GM19463 (cell line): ENCODE data around the gene EXOSC1.
A peak's percentile ranks its signal among the peaks of the same experiment; 100 is the strongest.
"Not testable (repeated sequence)": the region's sequence is repeated elsewhere in the genome, so short reads cannot be mapped to it uniquely, and the experiment has no call there.

Source experiments
- ATAC-seq: cut with Tn5 transposase; IDR thresholded peaks from one replicate; pipeline ENCODE4 v1.9.1; 2021; ENCODE audit warnings: mild to moderate bottlenecking, moderate library complexity; ENCODE audit not compliant: unreplicated experiment

Gene EXOSC1

GRCh38 chr10:97445722-97446639, at the start of gene EXOSC1, which contains the start of gene ZDHHC16:
Gene EXOSC1 (minus strand): TSS chr10:97446006. CDS start chr10:97445985, 21 bp downstream.
Gene ZDHHC16 (plus strand): TSS chr10:97446175. CDS start chr10:97451676, 5,501 bp downstream.
- ATAC-seq: peak; percentile 98

- no peak for ATAC-seq
These were observed 49.2 kb upstream of the EXOSC1 start for GRCh38 chr10:97494863-97495506.

- ATAC-seq: no peak
These were observed 48.3 kb upstream of the EXOSC1 start for GRCh38 chr10:97494151-97494550.

GRCh38 chr10:97490592-97490991, 44.8 kb upstream of the EXOSC1 start:
- no peak for ATAC-seq

GRCh38 chr10:97485647-97486281, 40.0 kb upstream of the EXOSC1 start:
- ATAC-seq: no peak

GRCh38 chr10:97483921-97484320, 38.1 kb upstream of the EXOSC1 start:
- ATAC-seq: no peak

- ATAC-seq: no peak
These were observed 37.7 kb upstream of the EXOSC1 start for GRCh38 chr10:97483506-97483905.

- no peak for ATAC-seq
These were observed 36.6 kb upstream of the EXOSC1 start for GRCh38 chr10:97482381-97482780.

GRCh38 chr10:97481071-97481470, 35.3 kb upstream of the EXOSC1 start:
- no peak for ATAC-seq

- ATAC-seq: no peak
These were observed 34.1 kb upstream of the EXOSC1 start for GRCh38 chr10:97479939-97480338.

GRCh38 chr10:97479410-97479809, 33.6 kb upstream of the EXOSC1 start:
- ATAC-seq: not testable (repeated sequence)

- no peak for ATAC-seq
These were observed 30.3 kb upstream of the EXOSC1 start for GRCh38 chr10:97475936-97476594.

GRCh38 chr10:97474918-97475317, 29.1 kb upstream of the EXOSC1 start:
- ATAC-seq: no peak

GRCh38 chr10:97468781-97469180, 23.0 kb upstream of the EXOSC1 start:
- not testable (repeated sequence) for ATAC-seq

GRCh38 chr10:97468162-97468561, 22.4 kb upstream of the EXOSC1 start:
- no peak for ATAC-seq

GRCh38 chr10:97466755-97467154, 20.9 kb upstream of the EXOSC1 start:
- ATAC-seq: no peak

- ATAC-seq: no peak
These were observed 20.2 kb upstream of the EXOSC1 start for GRCh38 chr10:97465982-97466381.

GRCh38 chr10:97464226-97464625, 18.4 kb upstream of the EXOSC1 start:
- ATAC-seq: no peak

- ATAC-seq: no peak
These were observed 17.7 kb upstream of the EXOSC1 start for GRCh38 chr10:97463363-97464132.

- ATAC-seq: no peak
These were observed 16.5 kb upstream of the EXOSC1 start for GRCh38 chr10:97462309-97462708.
